ENCODE measurements around the gene PTPN11. TPM values are rescaled to one million over a fixed set of nuclear protein-coding genes. Genes with fewer than 3 reads are reported as not detected.

The PTPN11 gene
- total RNA-seq, 1 experiment from 2014 or later = 181 TPM

DNA sequence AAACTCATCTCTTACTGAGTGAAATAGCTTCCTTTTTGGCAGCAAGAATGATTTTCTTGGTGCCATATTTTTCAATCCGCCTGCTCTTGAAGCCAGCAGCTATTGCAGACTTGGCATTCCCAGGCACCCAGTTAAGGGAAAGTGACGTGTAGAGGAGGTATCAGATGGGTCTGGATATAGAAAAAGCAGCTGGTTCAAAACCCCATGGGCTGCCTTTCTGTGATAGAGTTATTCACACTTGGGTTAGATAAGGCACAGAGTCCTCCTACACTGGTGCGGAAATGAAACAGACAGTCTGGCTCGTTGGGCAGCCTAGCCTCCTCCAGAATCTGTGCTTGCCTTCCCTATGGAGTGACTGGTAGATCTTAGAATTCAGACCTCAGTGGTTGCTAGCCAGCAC is 62.2 kb downstream of the PTPN11 start:
- DNase-seq (ENCODE audit: low read depth, low spot score) (no peak), ATAC-seq (no peak)
- RAD21 ChIA-PET (ENCODE audit: low non-redundant PET in 1 of 2, low total read pairs in 2 of 2, uncharacterized antibody in 2 of 2, unreplicated experiment in 2 of 2) = no interaction called here
- no peaks in the 10 kb centered on the region for H3K4me1 ChIP-seq (ENCODE audit: control insufficient read depth in 1 of 2, insufficient read depth in 2 of 2, low read length in 2 of 2)
- POLR2A ChIA-PET = no interaction called here
- intact Hi-C loops (cut with micrococcal nuclease) = no loop called here
- no peak overlapping the region for H3K4me2 ChIP-seq (ENCODE audit: low read length)
- CTCF ChIA-PET = no interaction called here
- no peak overlapping the region for H2AFZ ChIP-seq (ENCODE audit: low read depth, low read length, poor library complexity, severe bottlenecking)
- no peaks in the 10 kb centered on the region for H3K9me2 ChIP-seq (ENCODE audit: insufficient read depth)
- H3K36me3 ChIP-seq (ENCODE audit: control insufficient read depth in 1 of 2, insufficient read depth in 2 of 2, low read length in 2 of 2) = peaks cover 17 to 32% of the 10 kb centered on the region in 2 experiments
- H4K20me1 ChIP-seq (ENCODE audit: insufficient read depth) = peaks cover 4% of the 10 kb centered on the region; the same call in 1 of the 2 replicates
- peaks cover 21% of the 10 kb centered on the region; the same call in 1 of the 2 replicates for H3K79me2 ChIP-seq (ENCODE audit: insufficient read depth, low read length)
- H3K4me3 ChIP-seq (replicated peaks in 1 of 2; ENCODE audit: low read depth in 1 of 2, low read length in 2 of 2) = no peak overlapping the region
- no peaks in the 10 kb centered on the region for H3K9me3 ChIP-seq (ENCODE audit: control insufficient read depth in 1 of 2, insufficient read depth in 1 of 2, low read depth in 1 of 2, low read length in 2 of 2)
- no TSS peak for BruUV-seq (replicated peaks)
- H3K9ac ChIP-seq (ENCODE audit: low read length) = no peak overlapping the region
- no peak for TF ChIP-seq POLR2AphosphoS5 (IDR thresholded peaks at IDR 0.05; ENCODE audit: low read depth, low read length)
- TF ChIP-seq, protein P1, sequence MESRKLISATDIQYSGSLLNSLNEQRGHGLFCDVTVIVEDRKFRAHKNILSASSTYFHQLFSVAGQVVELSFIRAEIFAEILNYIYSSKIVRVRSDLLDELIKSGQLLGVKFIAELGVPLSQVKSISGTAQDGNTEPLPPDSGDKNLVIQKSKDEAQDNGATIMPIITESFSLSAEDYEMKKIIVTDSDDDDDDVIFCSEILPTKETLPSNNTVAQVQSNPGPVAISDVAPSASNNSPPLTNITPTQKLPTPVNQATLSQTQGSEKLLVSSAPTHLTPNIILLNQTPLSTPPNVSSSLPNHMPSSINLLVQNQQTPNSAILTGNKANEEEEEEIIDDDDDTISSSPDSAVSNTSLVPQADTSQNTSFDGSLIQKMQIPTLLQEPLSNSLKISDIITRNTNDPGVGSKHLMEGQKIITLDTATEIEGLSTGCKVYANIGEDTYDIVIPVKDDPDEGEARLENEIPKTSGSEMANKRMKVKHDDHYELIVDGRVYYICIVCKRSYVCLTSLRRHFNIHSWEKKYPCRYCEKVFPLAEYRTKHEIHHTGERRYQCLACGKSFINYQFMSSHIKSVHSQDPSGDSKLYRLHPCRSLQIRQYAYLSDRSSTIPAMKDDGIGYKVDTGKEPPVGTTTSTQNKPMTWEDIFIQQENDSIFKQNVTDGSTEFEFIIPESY (IDR thresholded peaks at IDR 0.05; ENCODE audit: extremely low read depth, insufficient replicate concordance, low read length) = no peak
- no peak for TF ChIP-seq EZH2 (IDR thresholded peaks at IDR 0.05)
- no peak for TF ChIP-seq POLR2A (IDR thresholded peaks at IDR 0.05; ENCODE audit: borderline replicate concordance, extremely low read depth, insufficient read depth, insufficient read length)
- TF ChIP-seq EZH2phosphoT487 (IDR thresholded peaks at IDR 0.05; ENCODE audit: borderline replicate concordance) = no peak
- TF ChIP-seq EGR1 (IDR thresholded peaks at IDR 0.05; ENCODE audit: low read depth) = no peak
- no peaks in the 10 kb centered on the region for H3K27me3 ChIP-seq (ENCODE audit: insufficient read depth, low read length)
- no peak overlapping the region for H3K27ac ChIP-seq (ENCODE audit: low read depth, low read length)

DNA sequence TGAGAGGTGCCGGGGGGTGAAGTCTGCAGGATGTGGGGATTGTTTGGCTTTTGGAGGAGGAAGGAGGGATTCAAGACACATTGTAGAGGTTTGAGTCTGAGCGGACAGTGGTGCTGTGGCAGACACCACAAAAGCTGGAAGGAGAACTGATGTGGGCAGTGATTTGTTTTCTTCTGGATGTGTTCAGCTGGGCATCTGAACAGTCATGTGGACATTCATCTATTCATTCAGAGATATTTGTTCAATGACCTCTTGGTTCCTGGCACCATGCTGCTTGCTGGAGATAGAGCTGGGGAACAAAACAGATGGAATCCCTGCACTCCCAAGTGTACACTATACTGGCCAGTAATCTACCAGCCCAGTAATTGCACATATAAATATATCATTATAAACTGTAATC is 64.0 kb downstream of the PTPN11 start:
- Histone ChIP-seq H3K9ac (ENCODE audit: low read length) (no peak overlapping the region), H3K36me3 (ENCODE audit: control insufficient read depth in 1 of 2, insufficient read depth in 2 of 2, low read length in 2 of 2) (peaks cover 22 to 29% of the 10 kb centered on the region in 2 experiments), H3K27me3 (ENCODE audit: insufficient read depth, low read length) (no peaks in the 10 kb centered on the region), H3K9me2 (ENCODE audit: insufficient read depth) (no peaks in the 10 kb centered on the region), H3K9me3 (ENCODE audit: control insufficient read depth in 1 of 2, insufficient read depth in 1 of 2, low read depth in 1 of 2, low read length in 2 of 2) (no peaks in the 10 kb centered on the region), H4K20me1 (ENCODE audit: insufficient read depth) (peaks cover 4% of the 10 kb centered on the region; the same call in 1 of the 2 replicates), H2AFZ (ENCODE audit: low read depth, low read length, poor library complexity, severe bottlenecking) (no peak overlapping the region), H3K4me2 (ENCODE audit: low read length) (no peak overlapping the region), H3K79me2 (ENCODE audit: insufficient read depth, low read length) (peaks cover 18% of the 10 kb centered on the region; the same call in 1 of the 2 replicates), H3K4me1 (ENCODE audit: control insufficient read depth in 1 of 2, insufficient read depth in 2 of 2, low read length in 2 of 2) (no peaks in the 10 kb centered on the region), H3K27ac (ENCODE audit: low read depth, low read length) (no peak overlapping the region), H3K4me3 (replicated peaks in 1 of 2; ENCODE audit: low read depth in 1 of 2, low read length in 2 of 2) (no peak overlapping the region)
- ChIA-PET CTCF (no interaction called here), POLR2A (no interaction called here), RAD21 (ENCODE audit: low non-redundant PET in 1 of 2, low total read pairs in 2 of 2, uncharacterized antibody in 2 of 2, unreplicated experiment in 2 of 2) (interaction anchor here in 1 of 2 experiments (0.6 kb wide), 1 partner anchor 370 kb away, joined by 3 read pairs; no protein-coding TSS in a partner anchor)
- no TSS peak for BruUV-seq (replicated peaks)
- ATAC-seq (no peak), DNase-seq (ENCODE audit: low read depth, low spot score) (no peak)
- intact Hi-C loops (cut with micrococcal nuclease) = no loop called here
- TF ChIP-seq, protein P1 (IDR thresholded peaks at IDR 0.05; ENCODE audit: extremely low read depth, insufficient replicate concordance, low read length) = no peak
- no peak for TF ChIP-seq YY1 (IDR thresholded peaks at IDR 0.05; ENCODE audit: extremely low read depth, insufficient replicate concordance, low read depth, low read length)
- TF ChIP-seq CEBPB (IDR thresholded peaks at IDR 0.05; ENCODE audit: low read depth) = no peak
- TF ChIP-seq, protein P2, sequence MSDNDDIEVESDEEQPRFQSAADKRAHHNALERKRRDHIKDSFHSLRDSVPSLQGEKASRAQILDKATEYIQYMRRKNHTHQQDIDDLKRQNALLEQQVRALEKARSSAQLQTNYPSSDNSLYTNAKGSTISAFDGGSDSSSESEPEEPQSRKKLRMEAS (IDR thresholded peaks at IDR 0.05) = no peak

Measured in HCT116 (cell line).